Transverse colon (tissue), 4 donors: ENCODE results near the gene TECPR2. TPM values are rescaled to one million over a fixed set of nuclear protein-coding genes. Genes with fewer than 3 reads are reported as not detected.

Experiments
- DNase-seq: peaks from one replicate; pipeline ENCODE4 v3.0.0-alpha.2; 2019
- H3K27ac ChIP-seq, 4 donors: fragments of 200-600 bp; sonication (generic); 2 replicates each; pipeline ENCODE4 v1.5.1; 2016 to 2018; ENCODE audit warnings: inconsistent platforms in 4 of 4
- H3K27me3 ChIP-seq: fragments of 200-600 bp; sonication (generic); 2 replicates; pipeline ENCODE4 v1.5.1; 2017; ENCODE audit warnings: inconsistent platforms
- H3K36me3 ChIP-seq, 4 donors: fragments of 200-600 bp; sonication (generic); 2 replicates each; pipeline ENCODE4 v1.5.1; 2017 to 2019; ENCODE audit warnings: inconsistent platforms in 4 of 4
- H3K4me1 ChIP-seq, 4 donors: fragments of 200-600 bp; sonication (generic); 2 replicates each; pipeline ENCODE4 v1.5.1; 2017 to 2020; ENCODE audit warnings: inconsistent platforms in 4 of 4
- H3K4me3 ChIP-seq, 4 donors: fragments of 200-600 bp; sonication (generic); 1 replicate in 1 of 4; 2 replicates in 3 of 4; pipeline versions ENCODE4 v1.5.1 to v1.6.1; 2017 to 2019; ENCODE audit warnings: inconsistent platforms in 4 of 4
- H3K9me3 ChIP-seq, 2 donors: fragments of 200-600 bp; sonication (generic); 2 replicates each; pipeline ENCODE4 v1.5.1; 2017 to 2019; ENCODE audit warnings: inconsistent platforms in 2 of 2
- CTCF ChIP-seq, 5 experiments: fragments of 200-600 bp in 3 of 5; fragments of 450-650 bp in 2 of 5; sonication (generic) in 3 of 5; IDR thresholded peaks; 1 replicate in 2 of 5; 2 replicates in 3 of 5; pipeline ENCODE4 v1.5.1; 2016 to 2017; ENCODE audit warnings: antibody characterized with exemption in 5 of 5, inconsistent platforms in 3 of 5, mild to moderate bottlenecking in 2 of 5, moderate library complexity in 1 of 5
- EP300 ChIP-seq: sonication (generic); formaldehyde crosslinking; IDR thresholded peaks from one replicate; pipeline ENCODE4 v1.6.1; 2017; ENCODE audit warnings: antibody characterized with exemption, low read depth
- POLR2A ChIP-seq: fragments of 450-650 bp; IDR thresholded peaks from one replicate; pipeline ENCODE4 v1.6.1; 2016; ENCODE audit warnings: antibody characterized with exemption, mild to moderate bottlenecking, moderate library complexity
- POLR2AphosphoS5 ChIP-seq, 3 donors: sonication (generic); formaldehyde crosslinking; IDR thresholded peaks; one replicate each; pipeline ENCODE4 v1.6.1; 2016; ENCODE audit warnings: antibody characterized with exemption in 3 of 3
- WGBS, 2 donors: methylation state at CpG; one replicate each; pipeline ENCODE4 v1.1.5; 2018; ENCODE audit warnings: low coverage in 1 of 2; 5-methylcytosine and 5-hydroxymethylcytosine counted together
- in situ Hi-C, 4 donors: fragments of 200-750 bp; cut with MboI; loops; one replicate each; pipeline versions ENCODE4 v1.15.0 to v1.15.1; 2017; ENCODE audit warnings: low sequenced_read_pairs in 3 of 4, low pct_ligation_motif_present in 1 of 4, low pct_unique_long_range_greater_than_20kb in 1 of 4
- intact Hi-C: fragments of 100-400 bp; cut with DNase I; formaldehyde crosslinking; loops from one replicate; pipeline ENCODE4 v1.15.1; 2023; ENCODE audit warnings: low total_unique reads
- total RNA-seq, 4 donors: library from RNA; depleted of rRNA; stranded (reverse); fragments of >200 nt; gene quantifications; one replicate each; pipeline ENCODE4 v1.1.0, GENCODE V29; 2016

The TECPR2 gene
- total RNA-seq, 4 donors from 2014 or later = 12.6 to 47.4 (median 17.9) TPM

- H3K4me1 ChIP-seq = peaks cover 0 to 9% (median 3%) of the 10 kb centered on the region in 4 donors
- in situ Hi-C loops (no loop called here), intact Hi-C loops (no loop called here)
- H3K27ac ChIP-seq = no peak overlapping the region
- no peaks in the 10 kb centered on the region for H3K9me3 ChIP-seq
- no peak for DNase-seq
- H3K27me3 ChIP-seq = no peaks in the 10 kb centered on the region
- no peak overlapping the region for H3K4me3 ChIP-seq
- no peak for TF ChIP-seq POLR2AphosphoS5 (IDR thresholded peaks at IDR 0.05)
- TF ChIP-seq CTCF (IDR thresholded peaks at IDR 0.05) = no peak
- no peak for TF ChIP-seq EP300
- no peak for TF ChIP-seq POLR2A
- 94% methylated on average over 34 of the region's 42 CpGs; no CpG with 5 or more reads in 1 of the 2 donors for WGBS, 2 donors
- no peaks in the 10 kb centered on the region for H3K36me3 ChIP-seq
Observed at GRCh38 chr14:102496958-102497744, 134.4 kb downstream of the TECPR2 start.

GRCh38 chr14:102497998-102498677 is 135.4 kb downstream of the TECPR2 start:
- no peaks in the 10 kb centered on the region for H3K9me3 ChIP-seq
- peak; percentile 60 for DNase-seq
- WGBS, 2 donors = 80 to 84% methylated on average over 19 to 29 of the region's 30 CpGs
- H3K27me3 ChIP-seq = no peaks in the 10 kb centered on the region
- intact Hi-C loops (no loop called here), in situ Hi-C loops (no loop called here)
- no peak overlapping the region for H3K4me3 ChIP-seq
- H3K4me1 ChIP-seq = peaks cover 0 to 9% (median 3%) of the 10 kb centered on the region in 4 donors
- H3K27ac ChIP-seq = no peak overlapping the region
- no peaks in the 10 kb centered on the region for H3K36me3 ChIP-seq
- no peak for TF ChIP-seq POLR2AphosphoS5 (IDR thresholded peaks at IDR 0.05)
- TF ChIP-seq CTCF (IDR thresholded peaks at IDR 0.05) = peak in 4 of 5 experiments; percentile 35 to 64 (median 50)

GRCh38 chr14:102498678-102499265 is 136.0 kb downstream of the TECPR2 start:
- no peak for TF ChIP-seq CTCF (IDR thresholded peaks at IDR 0.05)
- no peak for TF ChIP-seq POLR2A
- no peak for TF ChIP-seq POLR2AphosphoS5 (IDR thresholded peaks at IDR 0.05)
- TF ChIP-seq EP300 = no peak
- Histone ChIP-seq H3K4me1 (peaks cover 0 to 9% (median 3%) of the 10 kb centered on the region in 4 donors), H3K27me3 (no peaks in the 10 kb centered on the region), H3K27ac (peak overlapping the region in 2 of 4 donors; percentile 72 to 76), H3K36me3 (no peaks in the 10 kb centered on the region), H3K9me3 (no peaks in the 10 kb centered on the region), H3K4me3 (no peak overlapping the region)
- intact Hi-C loops = no loop called here
- DNase-seq = no peak
- 88% methylated on average over 21 of the region's 21 CpGs; no CpG with 5 or more reads in 1 of the 2 donors for WGBS, 2 donors
- in situ Hi-C loops = no loop called here
